A673 (cell line): ENCODE data around the gene FBXO9. TPM values are rescaled to one million over a fixed set of nuclear protein-coding genes. Genes with fewer than 3 reads are reported as not detected.

Source experiments
- BruUV-seq: library from RNA; stranded (reverse); fragments of 400-500 nt; replicated peaks from 2 replicates; lab custom pipeline; 2021; lab: Mats Ljungman, UMichigan
- CTCF ChIA-PET: fragments of 300-600 bp; sonication (Branson Sonifier 250); formaldehyde crosslinking; loops from one replicate; lab custom pipeline; 2022; ENCODE audit warnings: antibody characterized with exemption; lab: Charles Lee
- POLR2A ChIA-PET: fragments of 300-600 bp; sonication (Branson Sonifier 250); formaldehyde crosslinking; loops from one replicate; lab custom pipeline; 2022; ENCODE audit warnings: antibody characterized with exemption; ENCODE audit not compliant: low non-redundant PET; lab: Charles Lee
- DNase-seq: peaks from one replicate; pipeline ENCODE4 v3.0.0-alpha.2; 2015; ENCODE audit warnings: low spot score
- H3K27ac ChIP-seq: fragments of 200-600 bp; sonication (generic); 2 replicates; pipeline ENCODE4 v1.5.1; 2016; ENCODE audit warnings: mixed run types, low read depth, mild to moderate bottlenecking, mixed read lengths, antibody characterized with exemption, low read length; ENCODE audit not compliant: poor library complexity, severe bottlenecking
- H3K27me3 ChIP-seq: fragments of 200-600 bp; sonication (generic); replicated peaks from 2 replicates; pipeline ENCODE4 v1.6.1; 2017; ENCODE audit warnings: mixed run types, low read depth, mild to moderate bottlenecking, mixed read lengths, antibody characterized with exemption, low read length; ENCODE audit not compliant: insufficient read depth, poor library complexity
- H3K36me3 ChIP-seq: fragments of 200-600 bp; sonication (generic); 2 replicates; pipeline ENCODE4 v1.6.1; 2016; ENCODE audit warnings: mixed run types, mild to moderate bottlenecking, mixed read lengths, antibody characterized with exemption, low read length; ENCODE audit not compliant: insufficient read depth, poor library complexity, severe bottlenecking
- H3K4me1 ChIP-seq: fragments of 200-600 bp; sonication (generic); 2 replicates; pipeline ENCODE4 v1.6.1; 2017; ENCODE audit warnings: mixed run types, mild to moderate bottlenecking, mixed read lengths, antibody characterized with exemption, low read length; ENCODE audit not compliant: insufficient read depth, poor library complexity, severe bottlenecking
- H3K4me3 ChIP-seq: fragments of 200-600 bp; sonication (generic); 2 replicates; pipeline ENCODE4 v1.5.1; 2016; ENCODE audit warnings: low read depth, mixed run types, mild to moderate bottlenecking, mixed read lengths, low read length; ENCODE audit not compliant: poor library complexity, severe bottlenecking
- H3K9me3 ChIP-seq: fragments of 200-600 bp; sonication (generic); 2 replicates; pipeline ENCODE4 v1.6.1; 2016; ENCODE audit warnings: mixed run types, low read depth, mild to moderate bottlenecking, mixed read lengths, antibody characterized with exemption, low read length; ENCODE audit not compliant: poor library complexity, severe bottlenecking
- EZH2 ChIP-seq: fragments of 200-600 bp; sonication (generic); IDR thresholded peaks from 2 replicates; pipeline ENCODE4 v1.6.1; 2017; ENCODE audit warnings: borderline replicate concordance, low read depth, mild to moderate bottlenecking, mixed read lengths, antibody characterized with exemption, low read length; ENCODE audit not compliant: poor library complexity, severe bottlenecking
- intact Hi-C: fragments of 100-400 bp; cut with micrococcal nuclease; formaldehyde crosslinking; loops from one replicate; pipeline ENCODE4 v1.10.0; 2022; ENCODE audit not compliant: unreplicated experiment
- total RNA-seq: library from RNA; stranded (reverse); gene quantifications from 2 replicates; pipeline ENCODE4 v1.2.3, GENCODE V29; 2021
- TF ChIP-seq, protein P1 (sequence below): fragments of 300-800, 200-600 bp; sonication (generic); conservative IDR thresholded peaks from 2 replicates; pipeline ENCODE4 v1.5.1; 2017; ENCODE audit warnings: low read depth, mild to moderate bottlenecking, antibody characterized with exemption, low read length, moderate library complexity, mixed read lengths

FBXO9 gene
- total RNA-seq, 1 experiment from 2014 or later: 76.7 TPM

DNA sequence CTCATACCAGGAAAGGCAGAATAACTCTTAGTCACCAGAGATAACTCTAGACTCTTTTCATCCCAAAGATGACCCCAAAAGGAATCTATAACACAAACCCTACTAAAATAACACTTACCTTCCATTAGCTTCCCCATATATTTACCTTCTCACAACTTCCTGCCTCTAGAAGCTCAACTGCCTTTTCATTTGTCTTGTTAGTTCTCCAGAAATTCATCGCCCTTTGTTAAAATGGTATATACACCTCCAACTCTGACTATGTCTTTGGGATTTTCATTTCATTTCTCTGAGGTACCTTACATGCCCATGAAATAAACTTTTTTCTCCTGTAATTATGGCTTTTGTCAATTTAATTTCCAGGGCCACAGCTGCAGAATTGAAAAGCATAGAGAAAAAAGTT lies 49.9 kb downstream of the FBXO9 start:
- no TSS peak for BruUV-seq
- Histone ChIP-seq H3K4me3 (no peak overlapping the region), H3K27me3 (no peaks in the 10 kb centered on the region), H3K27ac (no peak overlapping the region), H3K9me3 (no peaks in the 10 kb centered on the region), H3K4me1 (no peaks in the 10 kb centered on the region), H3K36me3 (no peaks in the 10 kb centered on the region)
- no peak for DNase-seq
- POLR2A ChIA-PET: no interaction called here
- no peak for TF ChIP-seq EZH2
- TF ChIP-seq, protein P1, sequence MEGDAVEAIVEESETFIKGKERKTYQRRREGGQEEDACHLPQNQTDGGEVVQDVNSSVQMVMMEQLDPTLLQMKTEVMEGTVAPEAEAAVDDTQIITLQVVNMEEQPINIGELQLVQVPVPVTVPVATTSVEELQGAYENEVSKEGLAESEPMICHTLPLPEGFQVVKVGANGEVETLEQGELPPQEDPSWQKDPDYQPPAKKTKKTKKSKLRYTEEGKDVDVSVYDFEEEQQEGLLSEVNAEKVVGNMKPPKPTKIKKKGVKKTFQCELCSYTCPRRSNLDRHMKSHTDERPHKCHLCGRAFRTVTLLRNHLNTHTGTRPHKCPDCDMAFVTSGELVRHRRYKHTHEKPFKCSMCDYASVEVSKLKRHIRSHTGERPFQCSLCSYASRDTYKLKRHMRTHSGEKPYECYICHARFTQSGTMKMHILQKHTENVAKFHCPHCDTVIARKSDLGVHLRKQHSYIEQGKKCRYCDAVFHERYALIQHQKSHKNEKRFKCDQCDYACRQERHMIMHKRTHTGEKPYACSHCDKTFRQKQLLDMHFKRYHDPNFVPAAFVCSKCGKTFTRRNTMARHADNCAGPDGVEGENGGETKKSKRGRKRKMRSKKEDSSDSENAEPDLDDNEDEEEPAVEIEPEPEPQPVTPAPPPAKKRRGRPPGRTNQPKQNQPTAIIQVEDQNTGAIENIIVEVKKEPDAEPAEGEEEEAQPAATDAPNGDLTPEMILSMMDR: no peak
- intact Hi-C loops: no loop called here
- CTCF ChIA-PET: no interaction called here

DNA sequence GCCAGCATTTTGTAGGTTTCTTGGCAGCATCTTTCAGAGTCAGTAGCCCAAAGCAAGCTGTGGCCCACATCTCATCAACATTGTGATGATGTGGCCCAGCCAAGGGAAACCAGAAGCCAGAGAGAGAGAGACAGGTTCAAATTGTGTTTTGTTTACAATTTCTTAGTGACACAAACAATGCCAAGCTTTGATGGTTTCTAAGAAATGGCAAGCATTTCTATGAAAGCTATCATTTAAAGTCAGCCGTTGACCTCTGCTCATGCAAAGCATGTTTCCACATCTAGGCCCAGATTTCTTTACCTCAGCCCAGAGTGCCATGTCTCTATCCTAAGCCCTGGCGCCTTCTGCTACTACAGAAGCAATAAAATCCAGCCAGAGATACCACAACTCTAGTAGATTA lies 50.5 kb downstream of the FBXO9 start:
- intact Hi-C loops: no loop called here
- POLR2A ChIA-PET: no interaction called here
- no peaks in the 10 kb centered on the region for H3K27me3 ChIP-seq
- no peaks in the 10 kb centered on the region for H3K9me3 ChIP-seq
- H3K4me1 ChIP-seq: no peaks in the 10 kb centered on the region
- no peaks in the 10 kb centered on the region for H3K36me3 ChIP-seq
- DNase-seq: no peak
- no TSS peak for BruUV-seq
- H3K4me3 ChIP-seq: no peak overlapping the region
- CTCF ChIA-PET: no interaction called here
- no peak overlapping the region for H3K27ac ChIP-seq
- TF ChIP-seq, protein P1: no peak
- no peak for TF ChIP-seq EZH2

DNA sequence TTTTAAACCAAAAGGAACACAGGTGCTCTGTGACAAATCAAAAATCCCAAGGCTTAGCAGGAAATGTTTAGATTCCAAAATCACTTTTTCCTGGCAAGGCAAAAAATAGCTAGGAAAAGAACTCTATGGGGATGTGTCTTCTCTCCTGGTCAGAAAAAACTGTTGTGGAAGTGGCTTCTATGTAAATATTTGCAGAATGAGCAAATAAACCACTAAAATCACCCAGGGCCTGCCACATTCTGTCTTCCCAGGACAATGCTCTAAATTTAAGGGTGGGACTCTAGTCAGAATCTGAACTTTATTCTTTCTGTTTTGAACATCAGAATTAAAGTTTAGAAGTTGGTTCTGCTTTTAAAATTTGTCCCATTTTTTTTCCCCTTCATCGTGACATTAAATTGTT lies 54.1 kb downstream of the FBXO9 start:
- no peak for DNase-seq
- H3K27ac ChIP-seq: no peak overlapping the region
- H3K27me3 ChIP-seq: no peaks in the 10 kb centered on the region
- H3K36me3 ChIP-seq: no peaks in the 10 kb centered on the region
- no peak overlapping the region for H3K4me3 ChIP-seq
- no peak for TF ChIP-seq EZH2
- TF ChIP-seq, protein P1: no peak
- no peaks in the 10 kb centered on the region for H3K9me3 ChIP-seq
- intact Hi-C loops: no loop called here
- CTCF ChIA-PET: no interaction called here
- POLR2A ChIA-PET: no interaction called here
- no TSS peak for BruUV-seq
- H3K4me1 ChIP-seq: no peaks in the 10 kb centered on the region
